ENCODE results near the gene PSMD5. TPM values are rescaled to one million over a fixed set of nuclear protein-coding genes. Genes with fewer than 3 reads are reported as not detected.

PSMD5 gene
- total and polyA plus RNA-seq, 9 of the 15 experiments (the other 6 are each of a cell fraction or from before 2014, with no cell fraction given) = 46.4 to 148 (median 76.3) TPM

DNA sequence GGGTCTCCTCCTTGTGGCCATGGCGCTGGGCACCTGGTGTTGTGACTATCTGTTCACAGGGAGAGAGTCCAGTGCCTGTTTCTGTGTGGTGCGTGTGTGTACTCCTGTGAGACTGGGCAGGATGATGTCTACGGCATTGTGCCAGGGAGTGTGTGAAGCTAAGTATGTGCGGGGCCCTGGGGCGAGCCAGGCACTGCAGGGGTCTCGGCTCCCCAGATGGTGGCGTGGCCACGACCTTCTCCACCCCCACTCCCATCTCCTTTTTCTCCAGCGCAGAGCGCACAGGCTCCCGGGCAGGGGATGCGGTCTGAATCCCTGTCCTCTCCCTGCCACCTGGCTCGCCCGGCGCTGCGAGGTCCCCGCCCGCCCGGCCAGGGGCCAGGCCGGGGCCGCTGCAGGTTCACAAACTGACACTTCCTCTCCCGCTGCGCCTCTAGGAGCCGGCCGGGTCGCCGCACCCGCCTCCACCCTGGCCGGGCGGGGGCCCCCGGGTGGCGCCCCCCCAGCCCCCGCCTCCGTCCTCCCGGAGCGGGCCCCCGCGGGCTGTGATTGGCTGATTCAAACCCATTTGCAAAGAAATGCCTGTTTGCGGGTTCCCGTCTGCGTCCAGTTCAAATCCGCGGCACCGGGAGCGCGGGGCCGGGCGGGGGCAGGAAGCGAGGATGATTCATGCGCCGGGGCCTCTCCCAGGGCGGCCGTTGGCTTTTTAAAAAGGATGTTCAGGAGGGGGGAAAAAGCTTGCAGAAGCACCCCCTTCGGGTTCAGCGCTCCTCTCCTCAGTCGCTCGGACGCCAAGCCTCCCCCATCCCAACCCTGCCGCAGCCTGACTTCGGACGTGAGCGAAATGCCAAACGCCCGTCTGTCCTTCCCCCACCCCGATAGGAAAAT, 33.5 kb upstream of the PSMD5 start:
- H3K27me3 ChIP-seq (ENCODE audit: control insufficient read depth in 2 of 2, insufficient read depth in 2 of 2, low read length in 2 of 2) = no peaks in the 10 kb centered on the region; a peak in 1 of 5 replicates
- H3K9ac ChIP-seq (ENCODE audit: insufficient read depth in 1 of 2, low read depth in 2 of 2, low read length in 2 of 2) = peak overlapping the region; percentile 98
- H3K4me1 ChIP-seq (replicated peaks in 1 of 2; ENCODE audit: control insufficient read depth in 2 of 2, insufficient read depth in 2 of 2, low read length in 2 of 2) = peaks cover 45 to 50% of the 10 kb centered on the region in 2 experiments
- intact Hi-C loops (cut with micrococcal nuclease) = loop anchor here (2.0 to 10.0 kb wide), 3 partner anchors 33 to 199 kb away; partner anchors contain the start of genes CNTRL and PSMD5
- ATAC-seq (peak; percentile 84), FAIRE-seq (peak; percentile 73), DNase-seq (ENCODE audit: extremely low read depth in 1 of 4, low spot score in 3 of 4) (peak; percentile 100)
- H3K4me2 ChIP-seq (ENCODE audit: insufficient read depth, low read length) = peak overlapping the region; percentile 100
- peak overlapping the region; percentile 74 for H3K4me3 ChIP-seq
- H3K27ac ChIP-seq (ENCODE audit: extremely low read depth, low read depth, low read length) = peak overlapping the region; percentile 95
- in situ Hi-C loops (cut with MboI) = no loop called here
- peak overlapping the region; percentile 67 for H2AFZ ChIP-seq (ENCODE audit: low read depth, low read length)
- no peaks in the 10 kb centered on the region for H4K20me1 ChIP-seq (replicated peaks; ENCODE audit: control insufficient read depth, insufficient read depth, low read length)
- ChIA-PET CTCF (ENCODE audit: low intra/inter-chr PET ratio) (interaction anchor here (0.6 kb wide), 1 partner anchor 32 kb away, joined by 3 read pairs; no protein-coding TSS in a partner anchor), POLR2A (interaction anchor here (0.7 to 15.5 kb wide), 9 partner anchors 11 to 199 kb away, joined by 3 to 464 read pairs (median 5); partner anchors contain the start of gene PSMD5)
- peaks cover 56% of the 10 kb centered on the region for H3K79me2 ChIP-seq (ENCODE audit: control insufficient read depth, insufficient read depth, low read length)
- no TSS peak for BruUV-seq (replicated peaks)
- no peaks in the 10 kb centered on the region for H3K9me3 ChIP-seq (replicated peaks; ENCODE audit: control insufficient read depth, insufficient read depth, low read depth, low read length)
- H3K36me3 ChIP-seq (ENCODE audit: control insufficient read depth, insufficient read depth, low read length) = peaks cover 54% of the 10 kb centered on the region
- no peaks in the 10 kb centered on the region for H3K9me1 ChIP-seq (ENCODE audit: control insufficient read depth, insufficient read depth, low read length)
- WGBS (ENCODE audit: insufficient coverage, low coverage, missing lambda C conversion rate) = 1% methylated on average over 65 of the region's 65 CpGs
- TF ChIP-seq HCFC1 (IDR thresholded peaks at IDR 0.05; ENCODE audit: low read depth, low read length) (0 out of 2 replicates have a peak, but pooled peaks have one; percentile 34), BRF1 (IDR thresholded peaks at IDR 0.05; ENCODE audit: borderline replicate concordance, extremely low read depth, insufficient read length) (no peak), NFYB (IDR thresholded peaks at IDR 0.05; ENCODE audit: extremely low read depth, insufficient read length) (no peak), ZNF253 (CRISPR knock-in tag; conservative IDR thresholded peaks at IDR 0.05) (no peak), EP300 (IDR thresholded peaks at IDR 0.05; ENCODE audit: low read length) (peak; percentile 91), POLR2AphosphoS2 (IDR thresholded peaks at IDR 0.05; ENCODE audit: low read length) (peak; percentile 85), ZKSCAN1 (IDR thresholded peaks at IDR 0.05; ENCODE audit: low read depth, low read length) (no peak), XRCC5 (IDR thresholded peaks at IDR 0.05; ENCODE audit: low read depth, low read length) (no peak), SIN3A (IDR thresholded peaks at IDR 0.05; ENCODE audit: borderline replicate concordance in 2 of 2, control insufficient read depth in 1 of 2, low read depth in 2 of 2, low read length in 2 of 2) (no peak), NFXL1 (CRISPR knock-in tag; IDR thresholded peaks at IDR 0.05) (no peak)
- TF ChIP-seq, protein P1, sequence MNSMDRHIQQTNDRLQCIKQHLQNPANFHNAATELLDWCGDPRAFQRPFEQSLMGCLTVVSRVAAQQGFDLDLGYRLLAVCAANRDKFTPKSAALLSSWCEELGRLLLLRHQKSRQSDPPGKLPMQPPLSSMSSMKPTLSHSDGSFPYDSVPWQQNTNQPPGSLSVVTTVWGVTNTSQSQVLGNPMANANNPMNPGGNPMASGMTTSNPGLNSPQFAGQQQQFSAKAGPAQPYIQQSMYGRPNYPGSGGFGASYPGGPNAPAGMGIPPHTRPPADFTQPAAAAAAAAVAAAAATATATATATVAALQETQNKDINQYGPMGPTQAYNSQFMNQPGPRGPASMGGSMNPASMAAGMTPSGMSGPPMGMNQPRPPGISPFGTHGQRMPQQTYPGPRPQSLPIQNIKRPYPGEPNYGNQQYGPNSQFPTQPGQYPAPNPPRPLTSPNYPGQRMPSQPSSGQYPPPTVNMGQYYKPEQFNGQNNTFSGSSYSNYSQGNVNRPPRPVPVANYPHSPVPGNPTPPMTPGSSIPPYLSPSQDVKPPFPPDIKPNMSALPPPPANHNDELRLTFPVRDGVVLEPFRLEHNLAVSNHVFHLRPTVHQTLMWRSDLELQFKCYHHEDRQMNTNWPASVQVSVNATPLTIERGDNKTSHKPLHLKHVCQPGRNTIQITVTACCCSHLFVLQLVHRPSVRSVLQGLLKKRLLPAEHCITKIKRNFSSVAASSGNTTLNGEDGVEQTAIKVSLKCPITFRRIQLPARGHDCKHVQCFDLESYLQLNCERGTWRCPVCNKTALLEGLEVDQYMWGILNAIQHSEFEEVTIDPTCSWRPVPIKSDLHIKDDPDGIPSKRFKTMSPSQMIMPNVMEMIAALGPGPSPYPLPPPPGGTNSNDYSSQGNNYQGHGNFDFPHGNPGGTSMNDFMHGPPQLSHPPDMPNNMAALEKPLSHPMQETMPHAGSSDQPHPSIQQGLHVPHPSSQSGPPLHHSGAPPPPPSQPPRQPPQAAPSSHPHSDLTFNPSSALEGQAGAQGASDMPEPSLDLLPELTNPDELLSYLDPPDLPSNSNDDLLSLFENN (IDR thresholded peaks at IDR 0.05; ENCODE audit: low read depth in 2 of 2, low read length in 2 of 2) = peak in 1 of 2 experiments; percentile 77; a peak in 1 of 4 replicates
- TF ChIP-seq, protein P2, sequence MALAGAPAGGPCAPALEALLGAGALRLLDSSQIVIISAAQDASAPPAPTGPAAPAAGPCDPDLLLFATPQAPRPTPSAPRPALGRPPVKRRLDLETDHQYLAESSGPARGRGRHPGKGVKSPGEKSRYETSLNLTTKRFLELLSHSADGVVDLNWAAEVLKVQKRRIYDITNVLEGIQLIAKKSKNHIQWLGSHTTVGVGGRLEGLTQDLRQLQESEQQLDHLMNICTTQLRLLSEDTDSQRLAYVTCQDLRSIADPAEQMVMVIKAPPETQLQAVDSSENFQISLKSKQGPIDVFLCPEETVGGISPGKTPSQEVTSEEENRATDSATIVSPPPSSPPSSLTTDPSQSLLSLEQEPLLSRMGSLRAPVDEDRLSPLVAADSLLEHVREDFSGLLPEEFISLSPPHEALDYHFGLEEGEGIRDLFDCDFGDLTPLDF (CRISPR knock-in tag; IDR thresholded peaks at IDR 0.05) = peak; percentile 77
- TF ChIP-seq, protein P3, sequence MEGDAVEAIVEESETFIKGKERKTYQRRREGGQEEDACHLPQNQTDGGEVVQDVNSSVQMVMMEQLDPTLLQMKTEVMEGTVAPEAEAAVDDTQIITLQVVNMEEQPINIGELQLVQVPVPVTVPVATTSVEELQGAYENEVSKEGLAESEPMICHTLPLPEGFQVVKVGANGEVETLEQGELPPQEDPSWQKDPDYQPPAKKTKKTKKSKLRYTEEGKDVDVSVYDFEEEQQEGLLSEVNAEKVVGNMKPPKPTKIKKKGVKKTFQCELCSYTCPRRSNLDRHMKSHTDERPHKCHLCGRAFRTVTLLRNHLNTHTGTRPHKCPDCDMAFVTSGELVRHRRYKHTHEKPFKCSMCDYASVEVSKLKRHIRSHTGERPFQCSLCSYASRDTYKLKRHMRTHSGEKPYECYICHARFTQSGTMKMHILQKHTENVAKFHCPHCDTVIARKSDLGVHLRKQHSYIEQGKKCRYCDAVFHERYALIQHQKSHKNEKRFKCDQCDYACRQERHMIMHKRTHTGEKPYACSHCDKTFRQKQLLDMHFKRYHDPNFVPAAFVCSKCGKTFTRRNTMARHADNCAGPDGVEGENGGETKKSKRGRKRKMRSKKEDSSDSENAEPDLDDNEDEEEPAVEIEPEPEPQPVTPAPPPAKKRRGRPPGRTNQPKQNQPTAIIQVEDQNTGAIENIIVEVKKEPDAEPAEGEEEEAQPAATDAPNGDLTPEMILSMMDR (IDR thresholded peaks at IDR 0.05 in 2 of 3, conservative IDR thresholded peaks at IDR 0.05 in 1 of 3; ENCODE audit: insufficient read depth in 2 of 3, low read depth in 1 of 3, low read length in 3 of 3) = peak in 1 of 3 experiments; percentile 30; a peak in 2 of 6 replicates
